ENCODE measurements around the gene KCNAB3.

Gene KCNAB3

GRCh38 chr17:7940034-7940433 is 10.4 kb upstream of the KCNAB3 start:
- no peak for DNase-seq

GRCh38 chr17:7935859-7936258 is 6.2 kb upstream of the KCNAB3 start:
- DNase-seq = no peak

GRCh38 chr17:7932949-7933348 is 3.3 kb upstream of the KCNAB3 start:
- DNase-seq = peak in 1 of 2 donors; percentile 70

- peak in 1 of 2 donors; percentile 39 for DNase-seq
Measured at GRCh38 chr17:7932483-7932891, 2.8 kb upstream of the KCNAB3 start.

GRCh38 chr17:7931709-7932482 is 2.2 kb upstream of the KCNAB3 start, which contains the start of the genes CNTROB and TRAPPC1:
CNTROB (plus strand) TSS chr17:7932206; CDS start chr17:7933080, 874 bp downstream.
TRAPPC1 (minus strand) TSS chr17:7931946; CDS start chr17:7931829, 117 bp downstream.
- peak; percentile 100 for DNase-seq

- DNase-seq = no peak
Measured at GRCh38 chr17:7930841-7931631, 1.4 kb upstream of the KCNAB3 start.

- DNase-seq = no peak
Measured at GRCh38 chr17:7927596-7927995, 2.1 kb downstream of the KCNAB3 start.

GRCh38 chr17:7922845-7923628 is 6.6 kb downstream of the KCNAB3 start:
- DNase-seq = peak; percentile 86 to 88

- no peak for DNase-seq
Measured at GRCh38 chr17:7922269-7922844, 7.3 kb downstream of the KCNAB3 start.

- no peak for DNase-seq
Measured at GRCh38 chr17:7916808-7917207, 12.8 kb downstream of the KCNAB3 start.

- no peak for DNase-seq
Measured at GRCh38 chr17:7916385-7916682, 13.3 kb downstream of the KCNAB3 start.

GRCh38 chr17:7915611-7916384 is 13.9 kb downstream of the KCNAB3 start, which contains the start of gene RNF227:
RNF227 (minus strand) TSS chr17:7916289; CDS start chr17:7916195, 94 bp downstream.
- DNase-seq = peak; percentile 87 to 88

- no peak for DNase-seq
Measured at GRCh38 chr17:7915179-7915610, 14.5 kb downstream of the KCNAB3 start.

GRCh38 chr17:7912927-7913524 is 16.6 kb downstream of the KCNAB3 start:
- peak; percentile 68 to 82 for DNase-seq

- DNase-seq = no peak
Measured at GRCh38 chr17:7911116-7911515, 18.5 kb downstream of the KCNAB3 start.

GRCh38 chr17:7910711-7911110 is 18.9 kb downstream of the KCNAB3 start:
- no peak for DNase-seq

- DNase-seq = no peak
Measured at GRCh38 chr17:7910281-7910680, 19.4 kb downstream of the KCNAB3 start.

GRCh38 chr17:7909089-7909488 is 20.6 kb downstream of the KCNAB3 start:
- no peak for DNase-seq

GRCh38 chr17:7903154-7904103 is 26.2 kb downstream of the KCNAB3 start:
- DNase-seq = no peak

GRCh38 chr17:7897773-7898172 is 31.9 kb downstream of the KCNAB3 start:
- DNase-seq = peak; percentile 36 to 49

All from CD4-positive, alpha-beta T cell treated with Interleukin-1 beta for 1 hour (primary cell).